SK-N-SH (cell line): ENCODE data around the gene SMIM36.
"Not testable (repeated sequence)": the region's sequence is repeated elsewhere in the genome, so short reads cannot be mapped to it uniquely, and the experiment has no call there.

Source experiments
- EZH2phosphoT487 ChIP-seq: fragments of 200-600 bp; sonication (generic); IDR thresholded peaks from 2 replicates; pipeline ENCODE4 v1.6.1; 2017; ENCODE audit warnings: low read depth, mixed run types, mild to moderate bottlenecking, antibody characterized with exemption, moderate library complexity, borderline replicate concordance
- FOXJ3 ChIP-seq: sonication (generic); formaldehyde crosslinking; IDR thresholded peaks from 2 replicates; pipeline ENCODE4 v1.5.1; 2020; ENCODE audit warnings: mild to moderate bottlenecking, missing genetic modification reagents
- FOXM1 ChIP-seq: IDR thresholded peaks from 2 replicates; pipeline ENCODE4 v1.4.0; 2012; ENCODE audit warnings: low read depth, mild to moderate bottlenecking
- POLR2AphosphoS5 ChIP-seq: IDR thresholded peaks from 2 replicates; pipeline ENCODE4 v1.6.1; 2012; ENCODE audit warnings: low read depth, low read length
- RAD21 ChIP-seq: IDR thresholded peaks from 2 replicates; pipeline ENCODE4 v1.6.1; 2012; ENCODE audit warnings: mild to moderate bottlenecking, low read length
- RFX5 ChIP-seq: IDR thresholded peaks from 2 replicates; pipeline ENCODE4 v1.6.1; 2012; ENCODE audit warnings: mild to moderate bottlenecking, improper control_type of control experiment, low read length
- TAF1 ChIP-seq: IDR thresholded peaks from 2 replicates; pipeline ENCODE4 v1.6.1; 2012; ENCODE audit warnings: low read depth, mild to moderate bottlenecking, low read length, moderate library complexity, borderline replicate concordance
- TCF12 ChIP-seq: IDR thresholded peaks from 2 replicates; pipeline ENCODE4 v1.4.0; 2012
- TEAD4 ChIP-seq: IDR thresholded peaks from 2 replicates; pipeline ENCODE4 v1.4.0; 2012; ENCODE audit warnings: mild to moderate bottlenecking, borderline replicate concordance; ENCODE audit not compliant: insufficient read depth
- TF ChIP-seq, protein P1 (sequence below): fragments of 200-600 bp; sonication (generic); IDR thresholded peaks from 2 replicates; pipeline ENCODE4 v1.6.1; 2017; ENCODE audit warnings: antibody characterized with exemption, mild to moderate bottlenecking, moderate library complexity
- TF ChIP-seq, protein P2 (sequence below): IDR thresholded peaks from 2 replicates; pipeline ENCODE4 v1.4.0; 2012; ENCODE audit warnings: low read depth
- TF ChIP-seq, protein P3 (sequence below): IDR thresholded peaks from 2 replicates; pipeline ENCODE4 v1.4.0; 2012; ENCODE audit warnings: low read depth, borderline replicate concordance
- TF ChIP-seq, protein P4 (sequence below): fragments of 150-350 bp; IDR thresholded peaks from 2 replicates; pipeline ENCODE4 v1.6.1; 2017; ENCODE audit warnings: antibody characterized with exemption, low read length, low read depth, borderline replicate concordance

DNA sequence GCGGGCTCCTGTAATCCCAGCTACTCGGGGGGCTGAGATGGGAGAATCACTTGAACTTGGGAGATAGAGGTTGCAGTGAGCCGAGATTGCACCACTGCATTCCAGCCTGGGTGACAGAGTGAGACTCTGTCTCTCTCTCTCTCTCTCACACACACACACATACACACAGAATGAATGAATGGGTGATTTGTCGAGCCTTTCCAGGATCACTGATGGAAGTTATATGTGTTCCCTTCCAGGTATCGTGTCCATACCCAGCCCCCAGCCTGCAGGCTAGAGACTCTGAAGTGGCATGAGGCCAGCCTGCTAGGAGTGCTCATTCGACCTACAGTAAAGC is 88.5 kb downstream of the SMIM36 start:
- TF ChIP-seq POLR2AphosphoS5; TCF12; FOXJ3 (CRISPR knock-in tag); FOXM1; TAF1; RAD21; RFX5; EZH2phosphoT487; TEAD4: not testable (repeated sequence)
- TF ChIP-seq, protein P1, sequence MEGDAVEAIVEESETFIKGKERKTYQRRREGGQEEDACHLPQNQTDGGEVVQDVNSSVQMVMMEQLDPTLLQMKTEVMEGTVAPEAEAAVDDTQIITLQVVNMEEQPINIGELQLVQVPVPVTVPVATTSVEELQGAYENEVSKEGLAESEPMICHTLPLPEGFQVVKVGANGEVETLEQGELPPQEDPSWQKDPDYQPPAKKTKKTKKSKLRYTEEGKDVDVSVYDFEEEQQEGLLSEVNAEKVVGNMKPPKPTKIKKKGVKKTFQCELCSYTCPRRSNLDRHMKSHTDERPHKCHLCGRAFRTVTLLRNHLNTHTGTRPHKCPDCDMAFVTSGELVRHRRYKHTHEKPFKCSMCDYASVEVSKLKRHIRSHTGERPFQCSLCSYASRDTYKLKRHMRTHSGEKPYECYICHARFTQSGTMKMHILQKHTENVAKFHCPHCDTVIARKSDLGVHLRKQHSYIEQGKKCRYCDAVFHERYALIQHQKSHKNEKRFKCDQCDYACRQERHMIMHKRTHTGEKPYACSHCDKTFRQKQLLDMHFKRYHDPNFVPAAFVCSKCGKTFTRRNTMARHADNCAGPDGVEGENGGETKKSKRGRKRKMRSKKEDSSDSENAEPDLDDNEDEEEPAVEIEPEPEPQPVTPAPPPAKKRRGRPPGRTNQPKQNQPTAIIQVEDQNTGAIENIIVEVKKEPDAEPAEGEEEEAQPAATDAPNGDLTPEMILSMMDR = not testable (repeated sequence)
- TF ChIP-seq, protein P2, sequence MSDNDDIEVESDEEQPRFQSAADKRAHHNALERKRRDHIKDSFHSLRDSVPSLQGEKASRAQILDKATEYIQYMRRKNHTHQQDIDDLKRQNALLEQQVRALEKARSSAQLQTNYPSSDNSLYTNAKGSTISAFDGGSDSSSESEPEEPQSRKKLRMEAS = not testable (repeated sequence)
- TF ChIP-seq, protein P3, sequence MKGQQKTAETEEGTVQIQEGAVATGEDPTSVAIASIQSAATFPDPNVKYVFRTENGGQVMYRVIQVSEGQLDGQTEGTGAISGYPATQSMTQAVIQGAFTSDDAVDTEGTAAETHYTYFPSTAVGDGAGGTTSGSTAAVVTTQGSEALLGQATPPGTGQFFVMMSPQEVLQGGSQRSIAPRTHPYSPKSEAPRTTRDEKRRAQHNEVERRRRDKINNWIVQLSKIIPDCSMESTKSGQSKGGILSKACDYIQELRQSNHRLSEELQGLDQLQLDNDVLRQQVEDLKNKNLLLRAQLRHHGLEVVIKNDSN = not testable (repeated sequence)
- TF ChIP-seq, protein P4, sequence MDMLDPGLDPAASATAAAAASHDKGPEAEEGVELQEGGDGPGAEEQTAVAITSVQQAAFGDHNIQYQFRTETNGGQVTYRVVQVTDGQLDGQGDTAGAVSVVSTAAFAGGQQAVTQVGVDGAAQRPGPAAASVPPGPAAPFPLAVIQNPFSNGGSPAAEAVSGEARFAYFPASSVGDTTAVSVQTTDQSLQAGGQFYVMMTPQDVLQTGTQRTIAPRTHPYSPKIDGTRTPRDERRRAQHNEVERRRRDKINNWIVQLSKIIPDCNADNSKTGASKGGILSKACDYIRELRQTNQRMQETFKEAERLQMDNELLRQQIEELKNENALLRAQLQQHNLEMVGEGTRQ = not testable (repeated sequence)
